HG02623 (cell line): ENCODE measurements around the gene CLEC2A.

Experiments used
- ATAC-seq: cut with Tn5 transposase; IDR thresholded peaks from one replicate; pipeline ENCODE4 v1.9.1; 2021; ENCODE audit warnings: moderate library complexity; ENCODE audit not compliant: unreplicated experiment

CLEC2A gene

GRCh38 chr12:9935026-9935425 is 2.9 kb upstream of the CLEC2A start:
- no peak for ATAC-seq

GRCh38 chr12:9933958-9934357 is 1.8 kb upstream of the CLEC2A start:
- ATAC-seq: no peak

GRCh38 chr12:9931245-9931644 is 925 bp downstream of the CLEC2A start:
- no peak for ATAC-seq

GRCh38 chr12:9928607-9929006 is 3.6 kb downstream of the CLEC2A start:
- no peak for ATAC-seq

GRCh38 chr12:9926876-9927275 is 5.3 kb downstream of the CLEC2A start:
- no peak for ATAC-seq

GRCh38 chr12:9925705-9926393 is 6.3 kb downstream of the CLEC2A start:
- ATAC-seq: no peak

GRCh38 chr12:9922429-9922828 is 9.7 kb downstream of the CLEC2A start:
- no peak for ATAC-seq

GRCh38 chr12:9920451-9920850 is 11.7 kb downstream of the CLEC2A start:
- ATAC-seq: no peak

GRCh38 chr12:9919443-9919842 is 12.7 kb downstream of the CLEC2A start:
- ATAC-seq: no peak

GRCh38 chr12:9911708-9912107 is 20.5 kb downstream of the CLEC2A start:
- no peak for ATAC-seq

- no peak for ATAC-seq
Observed at GRCh38 chr12:9910716-9911421, 21.3 kb downstream of the CLEC2A start.

GRCh38 chr12:9909724-9910123 is 22.4 kb downstream of the CLEC2A start:
- ATAC-seq: no peak

- ATAC-seq: no peak
Observed at GRCh38 chr12:9908350-9908749, 23.8 kb downstream of the CLEC2A start.

GRCh38 chr12:9907769-9908168 is 24.4 kb downstream of the CLEC2A start:
- ATAC-seq: no peak

GRCh38 chr12:9906873-9907272 is 25.3 kb downstream of the CLEC2A start:
- no peak for ATAC-seq

- no peak for ATAC-seq
Observed at GRCh38 chr12:9902539-9903228, 29.5 kb downstream of the CLEC2A start.

GRCh38 chr12:9900930-9901329 is 31.2 kb downstream of the CLEC2A start:
- ATAC-seq: no peak

GRCh38 chr12:9899209-9899608 is 33.0 kb downstream of the CLEC2A start:
- no peak for ATAC-seq

- ATAC-seq: no peak
Observed at GRCh38 chr12:9897535-9897934, 34.6 kb downstream of the CLEC2A start.

- ATAC-seq: no peak
Observed at GRCh38 chr12:9895215-9895971, 36.8 kb downstream of the CLEC2A start.

- ATAC-seq: no peak
Observed at GRCh38 chr12:9888665-9889273, 43.4 kb downstream of the CLEC2A start.
